ENCODE data around the gene USF3.

DNA sequence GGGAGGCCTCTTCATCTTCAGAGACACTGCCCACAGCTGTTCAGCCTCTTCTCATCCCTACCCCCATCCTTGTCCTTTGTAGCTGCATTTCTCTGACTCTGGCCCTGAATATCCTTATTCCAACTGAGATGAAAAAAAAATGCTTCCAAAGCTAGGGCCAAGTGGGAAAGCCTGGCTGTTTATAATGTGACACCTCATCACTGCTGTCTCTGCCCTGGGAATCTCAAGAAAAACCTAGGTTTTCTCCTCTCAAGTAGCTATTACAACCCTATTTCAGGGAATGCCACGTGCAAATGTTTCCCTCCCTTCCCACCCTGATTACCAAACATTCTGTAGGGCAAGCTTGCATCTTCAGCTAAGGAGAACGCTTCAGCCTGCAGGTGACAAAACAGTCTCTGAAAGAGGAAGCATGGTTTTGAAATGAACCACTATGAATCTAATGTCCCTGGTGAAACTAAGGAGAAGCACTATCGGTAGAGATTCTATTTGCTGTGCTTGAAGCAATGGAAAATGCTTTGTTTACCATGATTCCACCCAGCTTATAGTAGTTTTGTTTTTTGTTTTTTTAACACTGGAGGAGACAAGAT, 65.4 kb downstream of the USF3 start:
- TF ChIP-seq, protein P1, sequence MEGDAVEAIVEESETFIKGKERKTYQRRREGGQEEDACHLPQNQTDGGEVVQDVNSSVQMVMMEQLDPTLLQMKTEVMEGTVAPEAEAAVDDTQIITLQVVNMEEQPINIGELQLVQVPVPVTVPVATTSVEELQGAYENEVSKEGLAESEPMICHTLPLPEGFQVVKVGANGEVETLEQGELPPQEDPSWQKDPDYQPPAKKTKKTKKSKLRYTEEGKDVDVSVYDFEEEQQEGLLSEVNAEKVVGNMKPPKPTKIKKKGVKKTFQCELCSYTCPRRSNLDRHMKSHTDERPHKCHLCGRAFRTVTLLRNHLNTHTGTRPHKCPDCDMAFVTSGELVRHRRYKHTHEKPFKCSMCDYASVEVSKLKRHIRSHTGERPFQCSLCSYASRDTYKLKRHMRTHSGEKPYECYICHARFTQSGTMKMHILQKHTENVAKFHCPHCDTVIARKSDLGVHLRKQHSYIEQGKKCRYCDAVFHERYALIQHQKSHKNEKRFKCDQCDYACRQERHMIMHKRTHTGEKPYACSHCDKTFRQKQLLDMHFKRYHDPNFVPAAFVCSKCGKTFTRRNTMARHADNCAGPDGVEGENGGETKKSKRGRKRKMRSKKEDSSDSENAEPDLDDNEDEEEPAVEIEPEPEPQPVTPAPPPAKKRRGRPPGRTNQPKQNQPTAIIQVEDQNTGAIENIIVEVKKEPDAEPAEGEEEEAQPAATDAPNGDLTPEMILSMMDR (conservative IDR thresholded peaks at IDR 0.05), result no peak
- TF ChIP-seq ZFX (IDR thresholded peaks at IDR 0.05), result no peak

All from C4-2B (cell line).